ENCODE measurements around the gene TMEM109. TPM values are rescaled to one million over a fixed set of nuclear protein-coding genes. Genes with fewer than 3 reads are reported as not detected.

TMEM109 gene
- total and polyA plus RNA-seq, 2 of the 13 experiments (the other 11 are each of a cell fraction or from before 2014, with no cell fraction given) = 7.7 to 18.0 TPM

DNA sequence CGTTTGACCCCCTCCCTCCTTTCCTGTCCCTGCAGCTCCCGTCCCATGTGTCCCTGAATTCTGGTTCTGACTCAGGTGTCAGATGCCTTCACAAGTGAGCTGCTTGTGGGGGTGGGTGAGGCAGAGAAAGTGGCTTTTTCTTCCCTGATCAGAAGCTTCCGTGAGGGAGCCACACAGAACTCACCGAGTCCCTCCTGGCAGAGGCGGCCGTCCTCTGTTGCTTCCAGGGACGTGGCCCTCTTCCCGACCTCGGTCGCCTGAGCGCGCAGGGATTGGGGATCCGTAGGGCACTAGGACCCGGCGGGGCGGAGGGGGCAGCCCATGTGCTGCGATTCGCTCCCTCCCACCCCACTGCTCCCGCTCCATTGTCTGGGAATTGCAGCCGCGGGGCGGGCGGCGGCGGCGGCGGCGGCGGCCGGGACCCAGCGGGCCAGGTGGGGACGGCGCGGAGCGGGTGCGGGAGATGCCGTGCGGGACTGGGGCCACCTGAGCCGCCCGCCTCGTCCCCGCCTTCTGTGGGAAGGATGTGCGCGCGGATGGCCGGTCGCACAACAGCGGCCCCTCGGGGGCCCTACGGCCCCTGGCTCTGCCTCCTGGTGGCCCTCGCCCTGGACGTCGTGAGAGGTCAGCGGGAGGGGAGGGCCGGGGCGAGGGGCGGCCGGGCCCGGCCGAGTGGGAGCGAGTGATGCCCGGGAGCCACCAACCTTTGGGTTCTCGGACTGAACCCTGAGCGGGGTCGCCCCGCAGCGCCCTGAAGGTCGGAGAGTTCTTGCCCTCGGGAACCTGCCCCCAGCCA lies 10.3 kb downstream of the TMEM109 start, which contains the start of gene TMEM132A (continued):
- TF ChIP-seq ZNF543 (CRISPR knock-in tag; IDR thresholded peaks at IDR 0.05) (no peak), MEIS2 (CRISPR knock-in tag; IDR thresholded peaks at IDR 0.05) (peak; percentile 82), ZKSCAN8 (CRISPR knock-in tag; IDR thresholded peaks at IDR 0.05; ENCODE audit: borderline replicate concordance) (no peak), PHF8 (CRISPR knock-in tag; IDR thresholded peaks at IDR 0.05) (peak; percentile 31; the same call in 1 of the 2 replicates), NFYB (CRISPR knock-in tag; IDR thresholded peaks at IDR 0.05) (peak; percentile 54), ZFP36L2 (CRISPR knock-in tag; IDR thresholded peaks at IDR 0.05) (no peak), ZNF598 (CRISPR knock-in tag; IDR thresholded peaks at IDR 0.05; ENCODE audit: borderline replicate concordance) (no peak), RBFOX2 (IDR thresholded peaks at IDR 0.05; ENCODE audit: low read depth, low read length) (peak; percentile 74), FOXA3 (CRISPR knock-in tag; IDR thresholded peaks at IDR 0.05) (0 out of 2 replicates have a peak, but pooled peaks have one; percentile 14), CENPX (CRISPR knock-in tag; IDR thresholded peaks at IDR 0.05) (no peak), POLR2G (IDR thresholded peaks at IDR 0.05; ENCODE audit: low read depth, low read length) (peak; percentile 61; the same call in 1 of the 2 replicates), SRF (IDR thresholded peaks at IDR 0.05; ENCODE audit: low read depth, low read length) (no peak), ZNF34 (CRISPR knock-in tag; IDR thresholded peaks at IDR 0.05; ENCODE audit: borderline replicate concordance) (0 out of 2 replicates have a peak, but pooled peaks have one; percentile 56), EEA1 (CRISPR knock-in tag; IDR thresholded peaks at IDR 0.05; ENCODE audit: borderline replicate concordance) (no peak), CHCHD3 (CRISPR knock-in tag; IDR thresholded peaks at IDR 0.05) (no peak)
- TF ChIP-seq, protein P1, sequence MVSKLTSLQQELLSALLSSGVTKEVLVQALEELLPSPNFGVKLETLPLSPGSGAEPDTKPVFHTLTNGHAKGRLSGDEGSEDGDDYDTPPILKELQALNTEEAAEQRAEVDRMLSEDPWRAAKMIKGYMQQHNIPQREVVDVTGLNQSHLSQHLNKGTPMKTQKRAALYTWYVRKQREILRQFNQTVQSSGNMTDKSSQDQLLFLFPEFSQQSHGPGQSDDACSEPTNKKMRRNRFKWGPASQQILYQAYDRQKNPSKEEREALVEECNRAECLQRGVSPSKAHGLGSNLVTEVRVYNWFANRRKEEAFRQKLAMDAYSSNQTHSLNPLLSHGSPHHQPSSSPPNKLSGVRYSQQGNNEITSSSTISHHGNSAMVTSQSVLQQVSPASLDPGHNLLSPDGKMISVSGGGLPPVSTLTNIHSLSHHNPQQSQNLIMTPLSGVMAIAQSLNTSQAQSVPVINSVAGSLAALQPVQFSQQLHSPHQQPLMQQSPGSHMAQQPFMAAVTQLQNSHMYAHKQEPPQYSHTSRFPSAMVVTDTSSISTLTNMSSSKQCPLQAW (CRISPR knock-in tag; IDR thresholded peaks at IDR 0.05) = no peak
- TF ChIP-seq, protein P2, sequence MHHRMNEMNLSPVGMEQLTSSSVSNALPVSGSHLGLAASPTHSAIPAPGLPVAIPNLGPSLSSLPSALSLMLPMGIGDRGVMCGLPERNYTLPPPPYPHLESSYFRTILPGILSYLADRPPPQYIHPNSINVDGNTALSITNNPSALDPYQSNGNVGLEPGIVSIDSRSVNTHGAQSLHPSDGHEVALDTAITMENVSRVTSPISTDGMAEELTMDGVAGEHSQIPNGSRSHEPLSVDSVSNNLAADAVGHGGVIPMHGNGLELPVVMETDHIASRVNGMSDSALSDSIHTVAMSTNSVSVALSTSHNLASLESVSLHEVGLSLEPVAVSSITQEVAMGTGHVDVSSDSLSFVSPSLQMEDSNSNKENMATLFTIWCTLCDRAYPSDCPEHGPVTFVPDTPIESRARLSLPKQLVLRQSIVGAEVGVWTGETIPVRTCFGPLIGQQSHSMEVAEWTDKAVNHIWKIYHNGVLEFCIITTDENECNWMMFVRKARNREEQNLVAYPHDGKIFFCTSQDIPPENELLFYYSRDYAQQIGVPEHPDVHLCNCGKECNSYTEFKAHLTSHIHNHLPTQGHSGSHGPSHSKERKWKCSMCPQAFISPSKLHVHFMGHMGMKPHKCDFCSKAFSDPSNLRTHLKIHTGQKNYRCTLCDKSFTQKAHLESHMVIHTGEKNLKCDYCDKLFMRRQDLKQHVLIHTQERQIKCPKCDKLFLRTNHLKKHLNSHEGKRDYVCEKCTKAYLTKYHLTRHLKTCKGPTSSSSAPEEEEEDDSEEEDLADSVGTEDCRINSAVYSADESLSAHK (CRISPR knock-in tag; IDR thresholded peaks at IDR 0.05; ENCODE audit: borderline replicate concordance) = no peak
- TF ChIP-seq, protein P3, sequence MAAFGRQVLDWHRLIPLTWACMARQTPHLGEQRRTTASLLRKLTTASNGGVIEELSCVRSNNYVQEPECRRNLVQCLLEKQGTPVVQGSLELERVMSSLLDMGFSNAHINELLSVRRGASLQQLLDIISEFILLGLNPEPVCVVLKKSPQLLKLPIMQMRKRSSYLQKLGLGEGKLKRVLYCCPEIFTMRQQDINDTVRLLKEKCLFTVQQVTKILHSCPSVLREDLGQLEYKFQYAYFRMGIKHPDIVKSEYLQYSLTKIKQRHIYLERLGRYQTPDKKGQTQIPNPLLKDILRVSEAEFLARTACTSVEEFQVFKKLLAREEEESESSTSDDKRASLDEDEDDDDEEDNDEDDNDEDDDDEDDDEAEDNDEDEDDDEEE (CRISPR knock-in tag; IDR thresholded peaks at IDR 0.05) = no peak
- TF ChIP-seq, protein P4, sequence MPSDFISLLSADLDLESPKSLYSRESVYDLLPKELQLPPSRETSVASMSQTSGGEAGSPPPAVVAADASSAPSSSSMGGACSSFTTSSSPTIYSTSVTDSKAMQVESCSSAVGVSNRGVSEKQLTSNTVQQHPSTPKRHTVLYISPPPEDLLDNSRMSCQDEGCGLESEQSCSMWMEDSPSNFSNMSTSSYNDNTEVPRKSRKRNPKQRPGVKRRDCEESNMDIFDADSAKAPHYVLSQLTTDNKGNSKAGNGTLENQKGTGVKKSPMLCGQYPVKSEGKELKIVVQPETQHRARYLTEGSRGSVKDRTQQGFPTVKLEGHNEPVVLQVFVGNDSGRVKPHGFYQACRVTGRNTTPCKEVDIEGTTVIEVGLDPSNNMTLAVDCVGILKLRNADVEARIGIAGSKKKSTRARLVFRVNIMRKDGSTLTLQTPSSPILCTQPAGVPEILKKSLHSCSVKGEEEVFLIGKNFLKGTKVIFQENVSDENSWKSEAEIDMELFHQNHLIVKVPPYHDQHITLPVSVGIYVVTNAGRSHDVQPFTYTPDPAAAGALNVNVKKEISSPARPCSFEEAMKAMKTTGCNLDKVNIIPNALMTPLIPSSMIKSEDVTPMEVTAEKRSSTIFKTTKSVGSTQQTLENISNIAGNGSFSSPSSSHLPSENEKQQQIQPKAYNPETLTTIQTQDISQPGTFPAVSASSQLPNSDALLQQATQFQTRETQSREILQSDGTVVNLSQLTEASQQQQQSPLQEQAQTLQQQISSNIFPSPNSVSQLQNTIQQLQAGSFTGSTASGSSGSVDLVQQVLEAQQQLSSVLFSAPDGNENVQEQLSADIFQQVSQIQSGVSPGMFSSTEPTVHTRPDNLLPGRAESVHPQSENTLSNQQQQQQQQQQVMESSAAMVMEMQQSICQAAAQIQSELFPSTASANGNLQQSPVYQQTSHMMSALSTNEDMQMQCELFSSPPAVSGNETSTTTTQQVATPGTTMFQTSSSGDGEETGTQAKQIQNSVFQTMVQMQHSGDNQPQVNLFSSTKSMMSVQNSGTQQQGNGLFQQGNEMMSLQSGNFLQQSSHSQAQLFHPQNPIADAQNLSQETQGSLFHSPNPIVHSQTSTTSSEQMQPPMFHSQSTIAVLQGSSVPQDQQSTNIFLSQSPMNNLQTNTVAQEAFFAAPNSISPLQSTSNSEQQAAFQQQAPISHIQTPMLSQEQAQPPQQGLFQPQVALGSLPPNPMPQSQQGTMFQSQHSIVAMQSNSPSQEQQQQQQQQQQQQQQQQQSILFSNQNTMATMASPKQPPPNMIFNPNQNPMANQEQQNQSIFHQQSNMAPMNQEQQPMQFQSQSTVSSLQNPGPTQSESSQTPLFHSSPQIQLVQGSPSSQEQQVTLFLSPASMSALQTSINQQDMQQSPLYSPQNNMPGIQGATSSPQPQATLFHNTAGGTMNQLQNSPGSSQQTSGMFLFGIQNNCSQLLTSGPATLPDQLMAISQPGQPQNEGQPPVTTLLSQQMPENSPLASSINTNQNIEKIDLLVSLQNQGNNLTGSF (CRISPR knock-in tag; IDR thresholded peaks at IDR 0.05) = no peak
